Measurements from ENCODE around the gene POTEJ.
"Not testable (repeated sequence)": the region's sequence is repeated elsewhere in the genome, so short reads cannot be mapped to it uniquely, and the experiment has no call there.

The POTEJ gene

DNA sequence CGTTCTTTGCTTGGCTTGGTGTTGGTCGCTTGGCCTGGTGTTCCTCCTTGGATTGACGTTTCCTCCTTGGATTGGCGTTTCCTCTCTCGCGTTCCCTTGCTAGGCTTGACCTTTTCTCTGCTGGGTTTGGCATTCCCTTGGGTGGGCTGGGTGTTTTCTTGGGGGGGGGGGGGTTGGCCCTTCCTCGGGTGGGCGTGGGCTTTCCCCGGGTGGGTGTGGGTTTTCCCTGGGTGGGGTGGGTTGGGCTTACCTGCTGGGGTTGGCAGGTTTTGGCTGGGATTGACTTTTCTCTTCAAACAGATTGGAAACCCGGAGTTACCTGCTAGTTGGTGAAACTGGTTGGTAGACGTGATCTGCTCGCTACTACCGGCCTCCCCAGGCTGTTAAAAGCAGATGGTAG is at the start of gene POTEJ:
POTEJ (plus strand) TSS at position 301 of the 400 bp plus-strand sequence; CDS start at position 394, 93 bp downstream.
- not testable (repeated sequence) for DNase-seq (ENCODE audit: low read depth)

DNA sequence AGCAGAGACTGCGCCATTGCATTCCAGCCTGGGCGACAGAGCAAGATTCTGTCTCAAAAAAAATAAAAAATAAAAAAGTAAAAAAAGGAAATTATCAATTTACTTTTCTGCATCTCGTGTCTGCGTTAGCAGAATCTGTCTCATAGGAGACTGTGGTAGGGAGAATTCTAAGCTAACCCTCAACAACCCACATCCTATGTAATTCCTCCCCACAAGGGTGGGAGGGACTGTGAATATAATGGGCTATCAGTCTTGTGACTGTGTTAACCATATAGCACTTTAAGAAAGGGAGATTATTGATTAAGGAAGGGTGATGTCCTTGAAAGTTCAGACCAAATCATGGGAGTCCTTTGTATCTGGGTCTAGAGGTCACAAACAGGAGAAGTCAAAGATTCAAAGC is 45.1 kb upstream of the POTEJ start:
- not testable (repeated sequence) for DNase-seq (ENCODE audit: low read depth)

DNA sequence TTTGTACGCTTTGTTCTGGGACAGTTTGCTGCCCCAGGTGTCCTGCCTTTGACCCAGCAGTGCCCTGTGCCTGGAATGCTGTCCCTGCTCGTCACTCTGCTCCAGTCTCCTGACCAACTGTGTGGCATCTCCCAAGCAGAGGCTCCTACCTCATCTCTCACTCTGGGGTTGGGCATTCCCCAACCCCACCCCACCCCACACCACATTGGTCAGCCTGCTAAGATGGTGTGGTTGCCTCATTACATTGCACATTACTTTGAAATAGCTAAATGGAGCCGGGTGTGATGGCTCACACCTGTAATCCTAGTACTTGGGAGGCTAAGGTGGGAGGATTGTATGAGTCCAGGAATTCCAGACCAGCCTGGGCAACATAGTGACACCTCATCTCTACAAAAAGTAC is 39.3 kb upstream of the POTEJ start:
- not testable (repeated sequence) for DNase-seq (ENCODE audit: low read depth)

DNA sequence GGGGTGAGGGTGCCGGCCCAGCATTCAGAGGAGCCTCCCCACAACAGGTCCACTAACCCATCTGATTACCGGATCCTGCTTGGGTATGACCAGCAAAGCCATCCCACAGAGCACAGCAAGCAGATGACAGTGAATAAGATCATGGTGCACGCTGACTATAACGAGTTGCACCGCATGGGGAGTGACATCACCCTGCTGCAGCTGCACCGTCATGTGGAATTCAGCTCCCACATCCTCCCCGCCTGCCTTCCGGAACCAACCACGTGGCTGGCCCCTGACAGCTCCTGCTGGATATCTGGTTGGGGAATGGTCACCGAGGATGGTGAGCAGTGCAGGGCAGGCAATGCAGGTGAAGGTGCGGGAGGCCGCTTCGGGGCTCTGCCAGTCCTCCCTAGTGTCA is 37.0 kb upstream of the POTEJ start:
- not testable (repeated sequence) for DNase-seq (ENCODE audit: low read depth)

DNA sequence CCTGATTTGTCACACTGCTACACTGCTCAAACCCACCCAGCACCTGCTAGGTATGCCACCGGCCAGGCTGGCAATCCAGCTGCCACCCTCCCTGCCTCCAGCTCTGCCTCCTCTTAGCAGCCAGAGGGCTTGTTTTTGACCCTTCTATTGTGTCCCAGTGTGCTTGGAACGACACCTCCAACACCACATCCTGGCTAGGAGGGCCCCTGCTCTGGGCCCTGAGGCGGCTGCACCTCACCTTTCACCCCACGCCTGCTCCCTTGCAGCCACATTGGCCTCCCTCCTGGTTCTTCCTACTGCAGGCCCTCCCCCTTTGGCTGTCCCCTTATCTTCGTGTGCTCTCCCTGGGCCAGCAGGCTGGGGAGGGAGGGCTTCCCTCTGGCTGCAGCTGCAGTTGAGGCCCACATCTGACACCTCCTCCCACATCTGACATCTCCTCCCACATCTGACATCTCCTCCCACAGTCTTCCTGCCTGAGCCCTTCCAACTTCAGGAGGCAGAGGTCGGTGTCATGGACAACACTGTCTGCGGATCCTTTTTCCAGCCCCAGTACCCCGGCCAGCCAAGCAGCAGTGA is 34.9 kb upstream of the POTEJ start:
- not testable (repeated sequence) for DNase-seq (ENCODE audit: low read depth)

DNA sequence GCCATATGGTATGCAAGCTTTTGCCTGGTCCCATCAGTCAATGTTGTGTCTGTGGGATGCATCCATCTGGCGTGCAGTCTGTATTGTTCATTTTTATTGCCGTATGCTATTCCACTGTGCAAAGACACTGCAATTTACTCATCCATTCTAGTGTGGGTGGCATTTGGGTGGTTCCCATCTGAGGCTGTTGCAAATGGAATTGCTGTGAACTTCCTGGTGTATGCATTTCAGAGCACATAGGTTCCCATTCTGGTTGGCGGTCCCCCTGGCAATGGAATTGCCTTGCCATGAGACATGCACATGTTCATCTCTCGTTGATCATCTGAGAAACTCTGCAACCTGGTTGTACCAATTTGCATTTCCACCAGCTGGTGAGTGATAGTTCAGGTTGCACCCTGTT is 33.7 kb upstream of the POTEJ start:
- DNase-seq (ENCODE audit: low read depth) = not testable (repeated sequence)

DNA sequence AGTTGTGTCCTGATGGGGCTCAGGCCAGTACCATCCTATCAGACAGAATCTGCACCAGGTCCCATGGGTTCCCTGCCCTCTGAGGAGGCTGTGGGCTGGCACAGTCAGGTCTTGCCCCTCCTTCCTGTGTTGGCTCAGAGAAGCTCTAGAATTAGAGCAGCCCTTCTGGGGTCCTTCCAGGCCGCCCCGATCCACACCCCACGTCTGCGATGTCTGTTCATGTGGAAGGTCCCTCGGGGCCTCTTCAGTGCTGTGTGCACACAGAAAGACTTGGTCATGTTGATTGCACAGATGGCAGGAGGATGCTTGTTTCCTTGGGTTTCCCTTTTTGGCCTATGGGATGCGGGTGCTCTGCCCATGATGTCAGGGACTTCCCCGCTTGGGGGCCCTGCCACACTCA is 32.1 kb upstream of the POTEJ start:
- not testable (repeated sequence) for DNase-seq (ENCODE audit: low read depth)

DNA sequence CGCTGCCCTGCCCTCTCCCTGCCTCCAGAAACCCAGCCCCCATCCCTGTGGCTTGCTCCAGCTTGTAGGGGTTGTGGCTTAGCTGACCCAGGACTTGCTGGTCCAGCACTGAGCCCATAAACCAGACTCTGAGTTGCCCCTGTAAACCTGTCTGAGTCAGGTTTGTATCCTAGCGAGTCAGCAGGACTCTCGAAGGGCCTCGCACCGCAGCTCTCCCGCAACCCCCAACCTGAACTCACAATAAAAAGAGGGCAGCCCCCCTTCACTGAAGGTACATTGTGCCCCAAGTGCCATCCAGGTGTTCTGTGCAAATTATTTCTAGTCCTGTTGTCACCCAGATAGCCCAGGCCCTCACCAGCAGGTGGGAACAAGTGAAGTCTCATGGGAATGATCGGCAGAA is 29.7 kb upstream of the POTEJ start:
- not testable (repeated sequence) for DNase-seq (ENCODE audit: low read depth)

DNA sequence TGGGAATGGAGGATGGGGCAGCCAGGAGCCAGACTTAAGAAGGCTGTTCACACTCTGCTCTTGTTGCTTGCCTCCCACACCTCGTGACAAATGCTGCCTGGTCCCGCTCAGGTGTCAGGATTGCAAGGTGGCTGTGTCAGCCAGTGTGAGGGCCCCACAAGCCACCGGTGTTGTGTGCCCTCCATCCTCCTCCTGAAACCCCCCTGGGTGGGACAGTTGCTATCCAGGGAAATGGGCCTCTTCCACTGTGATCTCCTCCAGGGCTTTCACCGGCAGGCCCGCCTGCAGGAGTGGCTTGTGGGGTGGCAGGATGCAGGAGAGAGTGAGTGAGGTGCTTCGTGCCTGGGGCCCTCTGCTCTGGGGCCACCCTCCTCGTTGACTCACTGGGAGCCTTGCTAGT is 28.3 kb upstream of the POTEJ start:
- not testable (repeated sequence) for DNase-seq (ENCODE audit: low read depth)

DNA sequence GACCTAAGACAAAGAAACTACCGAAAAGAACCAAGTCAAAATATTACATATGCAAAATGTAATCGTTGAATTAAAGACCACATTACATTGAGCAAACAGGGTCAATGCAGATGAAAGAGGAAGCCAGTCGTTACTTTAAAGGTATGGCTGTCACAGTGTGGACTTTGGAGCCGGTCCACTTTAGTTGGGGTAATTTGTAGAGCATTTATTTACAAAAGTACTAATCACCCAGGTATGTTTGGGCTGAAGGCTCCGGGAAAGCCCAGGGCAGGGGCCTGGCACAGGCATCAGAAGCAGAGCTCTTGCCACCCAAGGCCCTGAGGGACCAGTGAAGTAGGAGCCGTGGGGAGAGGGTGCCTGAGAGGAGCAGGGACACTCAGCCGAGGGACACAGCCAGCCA is 27.7 kb upstream of the POTEJ start:
- DNase-seq (ENCODE audit: low read depth) = not testable (repeated sequence)

DNA sequence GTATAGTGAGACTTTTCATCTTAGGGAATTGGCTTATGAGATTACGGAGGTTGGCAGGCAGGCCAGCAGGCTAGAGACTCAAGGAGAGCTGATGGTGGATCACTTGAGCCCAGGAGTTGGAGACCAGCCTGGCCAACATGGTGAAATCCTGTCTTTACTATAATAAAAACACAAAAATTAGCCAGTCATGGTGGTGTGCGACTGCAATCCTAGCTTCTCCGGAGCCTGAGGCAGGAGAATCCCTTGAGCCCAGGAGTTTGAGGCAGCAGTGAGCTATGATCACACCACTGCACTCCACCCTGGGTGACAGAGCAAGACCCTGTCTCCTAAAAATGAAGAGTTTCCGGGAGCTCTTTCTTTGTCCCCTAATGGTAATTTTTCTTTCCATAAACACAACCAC is 26.5 kb upstream of the POTEJ start:
- DNase-seq (ENCODE audit: low read depth) = not testable (repeated sequence)

DNA sequence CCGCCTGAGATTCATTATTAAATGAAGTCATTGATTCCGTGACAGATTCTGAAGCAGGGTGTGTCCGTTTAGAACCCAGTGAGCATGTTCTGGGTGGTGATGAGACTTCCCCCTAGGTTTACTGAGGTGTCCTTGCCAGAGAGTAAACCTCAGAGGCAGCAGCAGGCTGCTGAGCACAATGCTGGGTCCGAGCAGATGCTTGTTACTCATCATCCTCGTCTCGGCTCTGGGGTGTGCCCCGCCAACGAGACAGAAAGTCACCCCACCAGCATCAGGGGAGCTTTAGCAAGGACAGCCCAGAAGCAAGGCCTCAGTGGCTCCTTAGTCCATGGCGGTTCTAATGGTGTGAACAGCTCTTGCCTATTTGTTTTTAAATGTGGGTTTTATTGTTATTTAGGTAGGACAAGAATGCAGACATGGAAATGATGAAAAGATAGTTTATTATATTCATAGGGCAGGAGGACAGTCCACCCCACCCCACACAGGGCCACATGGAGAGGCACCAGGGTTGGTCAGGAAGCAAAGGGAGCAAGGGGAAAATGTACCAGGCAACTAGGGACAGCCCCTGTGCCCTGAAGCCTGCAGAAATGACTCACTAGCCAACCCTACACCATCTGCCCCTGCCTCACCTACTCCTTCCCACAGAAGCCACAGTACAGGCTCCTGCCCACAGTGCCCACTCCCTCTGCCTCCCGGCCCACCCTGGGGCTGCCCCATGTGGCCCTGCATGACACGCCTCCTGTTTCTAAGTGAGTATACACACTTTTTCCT is 22.4 kb upstream of the POTEJ start:
- DNase-seq (ENCODE audit: low read depth) = not testable (repeated sequence)

DNA sequence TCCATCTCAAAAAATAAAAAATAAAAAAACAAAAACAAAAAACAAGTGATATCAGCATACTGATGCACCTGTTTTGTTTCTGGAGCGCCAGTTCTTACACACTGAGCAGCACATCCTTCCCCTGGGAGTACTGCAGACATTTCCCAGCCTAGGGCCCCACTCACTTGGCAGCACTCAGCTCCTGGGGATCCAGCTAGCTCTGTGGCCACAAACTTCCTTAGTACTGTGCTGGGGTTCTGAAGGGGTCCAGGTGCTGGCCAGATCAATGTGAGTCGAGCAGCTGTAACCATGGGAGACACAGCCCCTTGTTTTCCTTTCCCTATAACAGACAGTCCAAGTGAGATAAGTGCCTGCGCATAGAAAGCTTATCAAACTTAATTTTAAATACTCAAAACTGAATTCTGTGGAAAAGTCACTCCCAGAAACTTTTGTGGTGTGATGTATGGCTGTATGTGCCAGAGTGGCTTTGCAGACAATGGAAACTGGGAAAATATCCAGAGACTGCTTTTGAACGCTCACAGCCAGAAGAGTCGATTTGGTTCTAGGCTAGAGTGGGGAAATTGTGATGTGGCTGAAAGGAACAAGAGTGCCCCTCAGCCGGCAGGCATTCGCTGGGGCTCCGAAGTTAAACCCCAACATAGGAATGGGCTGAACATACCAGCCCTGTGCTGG is 20.9 kb upstream of the POTEJ start:
- not testable (repeated sequence) for DNase-seq (ENCODE audit: low read depth)

DNA sequence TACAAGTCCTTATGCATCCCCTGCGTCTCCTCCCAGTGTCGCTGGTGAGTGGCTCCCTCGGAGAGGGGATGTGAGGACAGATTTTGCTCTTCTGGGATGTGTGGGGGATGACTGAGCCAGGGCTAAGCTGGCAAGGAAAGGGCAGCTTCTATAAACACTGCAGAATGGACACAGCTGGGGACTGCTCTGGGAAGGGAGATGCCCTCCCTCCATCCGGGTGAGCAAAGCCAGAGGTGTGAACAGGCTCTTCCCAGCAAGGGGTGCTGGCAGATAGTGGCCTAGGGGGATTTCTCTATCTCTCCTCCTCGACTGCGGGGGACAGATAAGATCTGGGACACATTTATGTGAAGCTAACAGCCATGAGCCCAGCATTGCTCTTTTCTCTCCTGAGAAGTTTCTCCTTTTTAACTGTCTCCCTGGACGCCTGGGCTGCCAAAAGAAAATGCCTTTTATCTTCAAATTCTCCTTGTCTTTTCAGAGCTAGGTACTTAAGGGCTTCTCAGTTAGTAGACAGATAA is 20.3 kb upstream of the POTEJ start:
- not testable (repeated sequence) for DNase-seq (ENCODE audit: low read depth)

DNA sequence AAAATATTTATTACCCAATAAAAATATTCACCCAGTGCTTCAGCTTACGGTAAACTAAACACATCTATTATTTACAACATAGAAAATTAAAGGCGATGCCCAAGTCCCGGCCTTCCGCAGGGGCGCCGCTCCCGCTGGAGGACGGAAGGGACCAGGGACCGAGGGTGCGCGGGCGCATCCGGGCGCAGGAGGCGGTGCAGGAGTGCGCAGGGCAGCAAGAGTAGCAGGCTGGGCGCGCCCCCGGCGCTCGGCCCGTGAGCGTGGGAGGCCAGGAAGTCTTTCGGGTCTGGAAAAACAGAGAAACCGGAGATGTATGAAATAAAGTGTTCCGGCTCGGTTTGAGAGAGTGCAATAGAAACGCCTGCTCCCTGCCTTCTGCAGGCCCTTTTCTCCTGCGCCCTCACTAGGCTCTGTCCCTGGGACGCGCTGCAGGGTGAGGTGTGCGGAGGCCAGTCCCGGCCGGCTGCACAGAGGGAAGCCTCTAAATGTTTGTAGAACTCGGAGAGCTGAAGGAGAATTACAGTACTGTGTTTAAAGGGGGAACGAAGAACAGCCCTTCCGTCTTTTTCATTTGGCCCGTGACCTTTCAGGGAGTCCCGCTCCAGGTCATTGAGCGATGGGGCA is 18.3 kb upstream of the POTEJ start:
- DNase-seq (ENCODE audit: low read depth) = not testable (repeated sequence)

DNA sequence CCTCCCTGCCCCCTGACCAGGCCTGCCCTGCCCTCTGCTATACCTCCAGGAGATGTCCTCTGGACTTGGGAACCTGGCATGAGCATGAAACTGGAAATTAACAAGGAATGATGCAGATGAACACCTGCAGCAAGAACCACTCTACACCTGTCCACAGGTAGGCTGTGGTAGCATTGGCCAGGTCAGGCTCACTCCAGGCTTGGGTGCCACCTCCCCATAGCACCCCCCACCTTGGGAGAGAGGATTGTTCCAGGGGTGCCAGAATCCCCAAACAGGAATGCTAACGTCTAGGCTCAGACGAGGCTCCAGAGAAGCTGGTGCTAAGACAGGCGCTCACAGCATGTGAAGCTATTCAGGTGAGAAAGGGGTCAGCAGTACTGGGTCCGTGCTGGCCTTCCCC is 17.2 kb upstream of the POTEJ start:
- DNase-seq (ENCODE audit: low read depth) = not testable (repeated sequence)

DNA sequence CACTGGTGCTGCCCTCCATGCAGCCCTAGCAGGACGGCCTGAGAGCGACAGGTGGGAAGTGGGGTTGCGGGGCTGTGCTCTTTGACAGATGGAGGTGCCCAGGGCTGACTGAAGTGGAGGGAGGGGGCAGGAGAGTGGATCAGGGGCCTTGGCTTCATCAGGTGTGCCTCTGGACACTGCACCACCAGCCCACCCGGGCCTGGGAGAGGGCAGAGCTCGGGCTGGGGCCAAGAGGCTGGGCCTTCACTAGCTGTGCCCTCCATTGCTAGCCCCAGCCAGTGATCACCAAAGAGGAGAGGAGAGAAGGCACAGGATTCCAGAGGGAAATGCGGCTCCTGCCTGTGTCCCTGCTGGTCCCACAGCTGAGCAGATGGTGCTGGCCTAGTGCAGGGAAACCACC is 14.5 kb upstream of the POTEJ start:
- DNase-seq (ENCODE audit: low read depth) = not testable (repeated sequence)

DNA sequence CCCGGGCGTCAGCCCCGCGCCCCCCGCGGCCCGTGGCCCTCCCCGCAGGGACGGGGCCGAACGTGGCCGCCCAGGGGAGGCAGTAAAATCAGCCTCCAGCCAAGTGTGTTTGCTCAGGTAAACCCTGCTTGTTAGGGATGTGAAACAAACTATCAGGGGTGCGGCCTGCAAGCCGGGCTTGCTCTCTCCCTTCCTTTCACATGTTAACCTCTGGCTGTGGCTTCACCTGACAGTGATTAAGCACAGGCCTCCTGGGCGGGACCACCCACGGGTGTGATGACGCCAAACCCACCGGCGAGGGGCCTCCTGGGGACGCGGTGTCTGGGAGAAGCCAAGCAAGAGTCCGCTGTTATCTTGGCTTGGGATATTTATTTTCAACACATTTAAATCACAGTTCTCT is 13.2 kb upstream of the POTEJ start:
- DNase-seq (ENCODE audit: low read depth) = not testable (repeated sequence)

DNA sequence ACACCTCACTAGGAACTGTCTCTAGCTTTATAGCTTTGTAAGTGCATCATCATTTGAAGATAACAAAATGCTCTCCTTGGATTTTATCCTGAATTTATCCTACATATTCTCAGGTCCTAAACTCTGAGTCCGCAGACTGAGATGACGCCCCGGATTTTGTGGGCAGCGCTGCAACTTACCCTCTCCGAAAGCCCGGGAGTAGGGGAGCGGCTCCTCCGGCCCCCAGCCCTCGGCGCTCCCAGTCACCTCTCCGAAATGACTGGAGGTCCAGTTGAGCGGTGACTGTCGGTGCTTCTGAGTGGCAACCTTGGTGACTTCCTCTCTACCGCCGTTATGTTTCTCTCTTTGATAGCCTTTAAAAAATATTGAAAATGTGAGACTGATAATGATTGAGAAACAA is 12.8 kb upstream of the POTEJ start:
- not testable (repeated sequence) for DNase-seq (ENCODE audit: low read depth)

DNA sequence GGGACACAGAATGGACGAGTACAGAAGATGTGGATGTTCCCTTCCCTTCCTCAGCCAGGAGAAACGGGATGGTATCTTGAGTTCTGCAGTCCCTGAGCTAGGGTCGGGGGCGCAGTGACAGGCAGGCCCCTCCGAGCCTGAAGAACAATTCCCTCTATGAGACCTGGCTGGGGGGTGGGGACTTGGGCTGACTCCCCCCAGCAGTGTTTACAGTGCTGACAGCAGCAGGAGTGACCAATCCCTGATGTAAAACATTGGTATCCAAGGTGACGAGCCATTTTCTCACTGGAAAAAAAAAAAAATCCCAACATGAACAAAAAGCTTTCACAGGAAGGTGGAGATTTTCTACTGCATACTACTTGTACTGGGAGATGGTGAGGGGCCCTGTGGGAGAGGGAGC is 11.8 kb upstream of the POTEJ start, which contains the start of gene CFC1:
CFC1 (minus strand) TSS at position 183 of the 400 bp plus-strand sequence. CDS start 288 bp downstream, outside the sequence.
- not testable (repeated sequence) for DNase-seq (ENCODE audit: low read depth)

DNA sequence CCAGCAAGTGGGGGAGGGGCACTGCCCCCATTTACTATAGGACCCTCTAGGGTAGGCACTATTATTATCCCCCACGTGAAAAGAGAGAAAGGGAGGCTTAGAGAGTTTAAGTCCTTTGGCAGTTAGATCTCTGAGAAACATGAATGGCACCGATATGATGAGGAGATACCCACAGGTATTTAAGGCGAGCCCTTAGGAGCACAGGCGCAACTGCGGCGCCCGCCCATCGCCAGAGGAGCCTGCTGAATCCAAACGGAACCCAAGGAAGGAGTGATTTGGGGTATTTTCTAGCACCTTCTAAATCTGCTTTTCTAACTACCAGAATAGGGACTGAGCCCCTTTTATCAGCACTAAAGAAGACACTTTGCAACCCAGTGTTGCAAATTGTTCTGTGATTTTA is 11.3 kb upstream of the POTEJ start:
- DNase-seq (ENCODE audit: low read depth) = not testable (repeated sequence)

DNA sequence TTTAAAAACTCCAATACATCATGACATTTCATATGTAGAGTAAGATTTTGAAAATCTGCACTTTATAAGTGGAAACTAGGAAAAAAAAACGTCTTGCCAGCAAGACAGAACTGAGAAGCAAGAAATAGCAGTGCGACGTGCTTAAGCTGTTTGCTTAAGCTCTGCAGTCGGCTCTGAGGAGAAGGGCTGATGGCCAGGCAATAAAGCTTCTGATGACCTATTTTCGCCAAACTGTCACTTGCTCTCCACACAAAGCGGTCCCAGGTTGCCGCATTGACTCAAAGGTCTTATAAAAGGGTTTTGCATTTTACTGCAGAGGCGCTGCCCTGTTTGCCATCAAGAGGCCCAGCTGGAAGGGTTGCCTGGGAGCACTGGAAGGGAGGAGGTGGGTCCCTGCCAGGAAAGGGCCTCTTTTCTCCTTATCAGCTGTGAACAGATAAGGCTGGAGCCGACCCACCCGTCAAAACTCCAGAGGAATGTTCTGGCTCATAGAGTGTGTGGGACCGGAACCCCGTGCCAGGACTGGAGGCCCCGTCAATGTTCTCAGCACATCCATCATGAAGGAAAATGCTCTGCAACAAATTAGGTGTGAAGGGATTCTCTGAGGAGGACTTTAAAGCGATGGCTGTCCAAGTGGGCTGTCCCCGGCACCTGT is 9.5 kb upstream of the POTEJ start:
- DNase-seq (ENCODE audit: low read depth) = not testable (repeated sequence)
